Measurements from ENCODE around the gene WNT2B.

Gene WNT2B

DNA sequence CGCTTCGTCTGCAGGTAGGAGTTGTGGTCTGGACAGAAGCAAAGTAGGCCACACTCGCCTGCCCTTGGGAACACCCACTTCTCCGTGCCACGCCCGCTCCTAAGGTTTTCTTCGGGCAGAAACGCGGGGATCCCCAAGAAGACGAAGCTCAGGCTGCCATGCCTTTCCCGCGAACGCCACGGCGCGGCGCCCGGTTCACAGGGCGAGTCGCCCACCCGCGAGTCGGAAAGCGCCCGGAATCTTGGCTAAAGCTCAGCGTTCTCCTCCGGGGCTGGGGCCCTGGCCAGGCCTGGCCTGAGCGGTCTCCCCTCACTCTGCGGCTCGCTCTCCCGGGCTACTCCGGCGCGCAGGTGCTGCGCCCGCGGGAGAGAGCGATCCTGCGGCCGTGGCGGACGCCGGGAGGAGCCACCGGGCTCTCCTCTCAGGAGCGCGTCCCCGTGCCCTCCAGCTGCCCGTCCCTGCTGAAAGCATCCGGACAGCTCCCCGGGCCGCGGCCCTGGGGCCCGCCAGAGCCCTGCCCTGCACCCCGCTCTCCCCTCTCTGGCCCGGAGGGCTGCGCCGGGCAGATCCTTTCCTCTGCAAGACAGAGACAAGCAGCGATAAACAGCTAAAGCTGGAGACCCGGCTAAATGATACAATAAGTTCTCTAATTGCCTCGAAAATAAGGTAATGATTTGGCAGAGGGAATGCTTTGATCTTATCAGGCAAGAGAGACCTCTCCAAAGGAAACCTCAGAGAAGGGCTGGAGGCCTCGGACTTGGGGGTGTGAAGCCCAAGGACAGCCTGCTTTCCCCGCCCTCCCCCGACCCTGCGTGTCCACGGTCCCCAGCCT, 6.7 kb upstream of the WNT2B start:
- TF ChIP-seq GATA3 (IDR thresholded peaks at IDR 0.05; ENCODE audit: low read depth, low read length): no peak
- peak; percentile 75 for TF ChIP-seq GATA2 (IDR thresholded peaks at IDR 0.05; ENCODE audit: low read depth, low read length)

DNA sequence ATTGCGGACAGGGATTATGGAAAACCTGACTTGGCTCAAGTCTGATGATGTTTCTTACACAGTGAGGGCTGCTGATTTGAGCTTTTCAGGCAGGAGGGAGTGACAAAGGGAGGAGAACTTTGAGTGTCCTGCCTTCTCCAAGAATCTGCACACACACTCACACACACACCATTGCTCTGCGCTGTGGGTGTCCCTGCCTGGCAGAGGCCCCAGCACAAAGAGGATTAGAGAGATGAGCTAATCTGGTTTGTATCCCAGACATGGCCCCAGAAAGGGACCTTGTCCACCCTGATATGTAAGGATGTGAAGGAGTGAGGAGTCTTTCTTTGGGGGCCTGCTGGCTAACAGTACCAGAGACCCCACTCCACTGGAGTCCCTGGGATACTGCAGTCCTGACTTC, 5.9 kb upstream of the WNT2B start:
- TF ChIP-seq GATA2 (IDR thresholded peaks at IDR 0.05; ENCODE audit: low read depth, low read length): no peak
- TF ChIP-seq GATA3 (IDR thresholded peaks at IDR 0.05; ENCODE audit: low read depth, low read length): no peak

DNA sequence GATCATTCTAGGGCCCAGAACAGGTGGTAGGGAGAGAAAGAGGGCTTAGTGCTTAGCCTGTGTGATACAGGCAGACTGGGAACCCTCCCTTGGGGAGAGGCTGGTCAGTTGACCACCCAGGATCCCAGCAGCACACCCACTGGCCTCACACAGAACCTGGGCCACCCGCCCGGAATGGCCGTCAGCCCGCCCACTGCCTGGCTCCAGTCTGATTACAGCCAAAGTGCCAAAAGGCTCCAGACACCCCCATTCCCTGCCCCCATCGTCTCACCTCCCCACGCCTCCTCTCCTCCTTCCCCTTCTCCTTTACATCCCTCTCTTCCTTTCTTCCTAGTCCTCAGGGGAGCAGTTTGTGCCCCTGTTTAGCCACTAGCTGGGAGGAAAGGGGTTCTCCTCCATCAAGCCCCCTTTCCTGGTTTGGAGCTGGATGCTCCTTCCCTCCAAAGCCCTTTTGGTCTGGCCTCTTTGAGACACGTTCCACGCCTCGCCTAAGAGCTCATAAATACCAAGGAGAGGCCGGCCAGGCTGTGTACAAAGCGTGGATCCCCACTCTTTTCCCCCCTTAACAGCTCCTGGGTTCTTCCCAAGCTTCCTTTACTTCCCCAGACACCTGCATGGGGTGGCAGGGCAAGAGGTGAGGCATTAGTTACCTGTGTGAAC, 4.6 kb upstream of the WNT2B start:
- no peak for TF ChIP-seq GATA3 (IDR thresholded peaks at IDR 0.05; ENCODE audit: low read depth, low read length)
- no peak for TF ChIP-seq GATA2 (IDR thresholded peaks at IDR 0.05; ENCODE audit: low read depth, low read length)

DNA sequence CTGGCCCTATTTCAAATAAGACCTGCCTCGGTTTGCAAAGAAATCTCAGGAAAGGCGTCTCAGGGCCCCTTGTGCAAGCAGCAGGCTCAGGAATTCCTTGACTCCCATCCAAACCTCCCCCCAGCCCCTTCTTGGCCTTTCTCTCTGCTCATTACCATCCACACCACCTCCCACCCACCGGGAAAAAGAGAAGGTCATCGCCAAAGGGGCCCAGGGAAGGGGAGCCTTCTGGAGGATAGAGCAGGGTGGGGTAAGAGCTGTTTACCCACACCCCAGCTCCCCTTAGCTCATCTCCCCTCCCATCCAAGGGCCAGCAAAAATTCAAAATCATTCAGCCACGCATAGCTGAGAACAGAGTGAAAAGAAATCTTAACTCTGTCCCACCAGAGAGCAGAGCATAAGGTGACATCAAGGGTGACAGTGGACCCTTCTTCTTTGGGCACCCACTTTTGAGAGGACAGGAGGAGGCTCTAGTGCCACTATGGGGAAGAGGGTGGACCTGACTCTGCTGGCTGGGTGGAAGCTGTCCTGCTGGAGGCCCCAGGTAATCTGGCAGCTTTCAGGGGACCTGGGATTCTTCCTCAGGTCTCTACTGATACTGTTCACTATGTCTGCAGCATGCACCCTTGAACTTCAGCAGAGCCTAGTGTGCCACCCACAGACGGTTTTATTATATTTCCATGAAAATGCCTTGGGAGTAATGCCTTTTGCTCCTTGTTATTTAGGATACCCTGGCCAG, 3.9 kb upstream of the WNT2B start:
- no peak for TF ChIP-seq GATA2 (IDR thresholded peaks at IDR 0.05; ENCODE audit: low read depth, low read length)
- TF ChIP-seq GATA3 (IDR thresholded peaks at IDR 0.05; ENCODE audit: low read depth, low read length): no peak

DNA sequence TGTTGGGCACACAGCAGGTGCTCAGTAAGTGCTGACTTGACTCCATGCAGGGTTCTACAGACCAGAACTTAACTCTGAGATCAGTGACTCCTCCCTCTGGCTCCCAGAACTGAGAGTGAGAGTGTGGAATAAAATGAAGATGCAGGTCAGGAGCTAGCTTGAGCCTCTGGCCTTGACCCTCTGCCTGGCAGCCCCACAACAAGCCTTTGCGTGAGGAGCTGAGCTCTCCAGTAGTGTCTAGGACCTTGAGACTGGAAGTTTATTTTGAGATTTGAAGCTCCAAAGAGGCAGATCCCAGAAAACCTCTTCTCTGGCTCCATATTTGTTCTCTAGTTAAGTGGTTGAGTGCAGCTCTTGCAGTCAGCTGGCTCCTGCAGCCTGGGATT, 3.4 kb upstream of the WNT2B start:
- no peak for TF ChIP-seq GATA2 (IDR thresholded peaks at IDR 0.05; ENCODE audit: low read depth, low read length)
- no peak for TF ChIP-seq GATA3 (IDR thresholded peaks at IDR 0.05; ENCODE audit: low read depth, low read length)

DNA sequence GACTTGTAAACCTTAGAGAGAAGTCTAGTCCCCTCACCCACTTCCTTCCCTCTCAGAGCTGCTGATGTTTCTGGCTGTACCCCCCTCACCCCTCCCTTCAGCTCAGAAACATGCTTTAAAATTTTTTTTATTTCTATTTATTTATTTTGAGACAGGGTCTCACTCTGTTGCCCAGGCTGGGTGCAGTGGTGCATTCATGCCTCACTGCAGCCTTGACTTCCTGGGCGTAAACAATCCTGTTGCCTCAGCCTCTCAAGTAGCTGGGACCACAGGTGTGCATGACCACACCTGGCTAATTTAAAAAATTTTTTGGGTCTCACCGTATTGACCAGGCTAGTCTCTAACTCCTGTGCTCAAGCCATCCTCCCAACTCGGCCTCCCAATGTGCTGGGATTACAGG, 2.9 kb upstream of the WNT2B start:
- no peak for TF ChIP-seq GATA2 (IDR thresholded peaks at IDR 0.05; ENCODE audit: low read depth, low read length)
- TF ChIP-seq GATA3 (IDR thresholded peaks at IDR 0.05; ENCODE audit: low read depth, low read length): no peak

DNA sequence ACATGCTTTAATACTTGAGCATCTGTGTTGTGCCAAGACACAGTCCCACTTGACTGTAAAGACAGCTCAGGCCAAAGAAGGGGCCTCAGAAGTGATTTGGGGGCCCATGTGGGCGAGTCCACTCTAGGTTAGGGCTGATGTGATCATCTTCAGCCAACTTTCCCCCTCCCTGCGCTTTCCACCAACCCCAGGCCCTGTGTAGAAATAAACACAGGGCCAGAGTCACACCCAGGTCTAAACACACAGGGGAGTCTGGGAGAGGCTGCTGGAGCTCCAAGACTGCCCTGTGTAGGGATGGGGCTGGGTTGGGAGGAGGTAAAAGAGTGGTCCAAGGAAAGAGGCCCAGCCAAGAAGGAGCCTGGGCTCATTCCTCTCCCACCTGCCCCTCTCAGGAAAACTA, 2.5 kb upstream of the WNT2B start:
- no peak for TF ChIP-seq GATA3 (IDR thresholded peaks at IDR 0.05; ENCODE audit: low read depth, low read length)
- no peak for TF ChIP-seq GATA2 (IDR thresholded peaks at IDR 0.05; ENCODE audit: low read depth, low read length)

DNA sequence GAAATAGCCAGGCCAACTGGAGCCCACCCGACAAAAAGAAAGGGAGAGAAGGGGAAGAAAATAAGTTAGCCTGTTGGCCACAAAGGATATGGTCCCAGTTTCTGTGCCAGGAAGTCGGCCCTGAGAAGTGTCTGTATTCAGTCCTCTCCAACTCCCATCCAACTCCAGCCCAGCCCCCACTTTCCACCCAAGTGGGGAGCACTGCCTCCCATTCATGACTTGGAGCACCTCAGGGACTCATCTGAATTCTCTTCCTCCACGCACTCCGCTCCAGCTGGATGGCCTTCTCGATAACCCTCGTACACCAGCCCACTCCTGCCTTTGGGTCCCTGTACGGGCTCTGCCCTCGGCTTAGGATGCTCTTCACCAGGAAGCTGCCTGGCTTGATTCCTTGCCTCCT, 2.0 kb upstream of the WNT2B start:
- TF ChIP-seq GATA2 (IDR thresholded peaks at IDR 0.05; ENCODE audit: low read depth, low read length): no peak
- no peak for TF ChIP-seq GATA3 (IDR thresholded peaks at IDR 0.05; ENCODE audit: low read depth, low read length)

DNA sequence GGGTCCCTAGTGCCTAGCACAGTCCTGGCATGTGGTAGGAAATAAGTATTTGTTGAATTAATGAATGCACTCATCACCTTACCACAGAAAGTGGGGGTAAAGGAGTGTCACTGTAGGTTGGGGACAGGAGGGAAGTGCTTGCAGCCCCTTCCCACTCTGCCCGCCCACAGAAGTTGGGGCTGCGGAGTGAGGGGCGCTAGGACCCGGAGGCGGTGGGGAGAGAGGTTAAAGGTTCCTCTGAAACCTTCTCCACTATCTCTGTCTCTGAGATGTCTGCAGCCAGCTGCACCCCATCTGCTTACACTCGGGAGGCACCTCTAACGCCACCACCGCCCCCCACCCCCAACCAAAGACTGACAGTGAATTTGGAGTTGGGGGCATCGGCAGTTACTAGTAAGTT, 1.4 kb upstream of the WNT2B start:
- TF ChIP-seq GATA2 (IDR thresholded peaks at IDR 0.05; ENCODE audit: low read depth, low read length): no peak
- no peak for TF ChIP-seq GATA3 (IDR thresholded peaks at IDR 0.05; ENCODE audit: low read depth, low read length)

DNA sequence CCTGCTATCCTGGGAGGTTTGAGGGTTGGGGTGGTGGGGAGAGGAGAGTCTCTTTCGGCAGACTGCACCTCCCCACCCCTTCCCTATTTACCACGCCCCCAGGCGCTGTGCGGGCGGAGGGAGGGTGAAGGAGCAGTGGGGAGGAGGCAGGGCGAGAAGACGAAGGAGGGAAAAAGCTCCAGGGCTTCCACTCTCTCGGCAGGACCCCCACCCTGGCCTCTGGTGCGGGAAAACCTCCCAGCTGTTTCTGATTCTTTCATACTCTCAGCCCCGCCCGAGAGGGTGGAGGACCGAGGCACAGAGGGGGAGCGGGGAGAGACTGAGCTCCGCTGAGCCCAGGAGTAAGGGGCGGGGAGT, 866 bp upstream of the WNT2B start:
- TF ChIP-seq GATA3 (IDR thresholded peaks at IDR 0.05; ENCODE audit: low read depth, low read length) (no peak), GATA2 (IDR thresholded peaks at IDR 0.05; ENCODE audit: low read depth, low read length) (no peak)

DNA sequence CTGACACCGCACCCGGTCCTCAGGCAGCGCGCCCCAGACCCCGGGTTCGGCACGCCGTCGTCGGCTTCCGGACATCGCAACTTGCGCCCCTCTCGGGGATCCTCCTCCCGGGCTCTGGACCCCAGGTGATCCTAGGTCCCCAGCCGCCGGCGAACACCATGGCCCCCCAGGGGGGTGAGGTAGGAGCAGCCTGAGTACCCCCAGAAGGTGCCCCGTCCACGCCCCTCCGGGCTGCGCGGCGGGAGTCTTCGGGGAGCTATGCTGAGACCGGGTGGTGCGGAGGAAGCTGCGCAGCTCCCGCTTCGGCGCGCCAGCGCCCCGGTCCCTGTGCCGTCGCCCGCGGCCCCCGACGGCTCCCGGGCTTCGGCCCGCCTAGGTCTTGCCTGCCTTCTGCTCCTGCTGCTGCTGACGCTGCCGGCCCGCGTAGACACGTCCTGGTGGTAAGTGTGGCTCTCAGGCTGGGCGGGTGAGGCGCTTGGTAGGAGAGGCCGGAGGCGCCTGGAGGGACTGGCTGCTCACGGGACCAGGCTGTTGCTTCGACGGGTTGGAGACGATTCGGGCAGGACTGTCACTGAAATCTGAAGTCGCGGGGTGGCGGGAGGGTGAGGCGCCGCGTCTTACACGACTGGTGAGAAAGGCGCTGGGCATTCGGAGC, 367 bp downstream of the WNT2B start:
- TF ChIP-seq GATA2 (IDR thresholded peaks at IDR 0.05; ENCODE audit: low read depth, low read length): no peak
- TF ChIP-seq GATA3 (IDR thresholded peaks at IDR 0.05; ENCODE audit: low read depth, low read length): no peak

DNA sequence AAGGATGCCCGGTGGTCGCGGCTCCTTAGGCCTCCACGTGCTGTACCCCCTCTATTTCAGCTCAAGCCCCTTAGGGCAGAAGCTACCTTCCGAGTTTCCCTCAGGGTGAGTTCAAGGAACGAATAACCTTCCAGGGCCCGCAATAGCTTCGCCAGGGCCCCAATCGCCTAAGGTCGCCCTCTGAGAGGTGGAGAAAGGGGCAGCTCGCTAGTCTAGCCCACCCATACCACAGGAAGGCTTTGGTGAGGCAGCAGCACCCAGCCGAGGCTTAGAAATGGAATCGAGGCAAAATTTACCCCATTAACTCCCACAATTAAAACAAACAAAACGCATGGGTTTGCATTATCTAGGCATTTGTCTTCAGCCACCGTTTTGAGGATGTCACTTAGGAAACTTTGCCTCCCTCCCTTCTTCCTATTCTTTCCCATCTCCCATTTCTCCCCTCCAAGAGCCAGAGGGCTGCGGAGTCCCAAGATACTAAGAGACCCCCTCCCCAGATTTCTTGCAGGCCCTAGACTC, 954 bp downstream of the WNT2B start:
- TF ChIP-seq GATA2 (IDR thresholded peaks at IDR 0.05; ENCODE audit: low read depth, low read length): no peak

DNA sequence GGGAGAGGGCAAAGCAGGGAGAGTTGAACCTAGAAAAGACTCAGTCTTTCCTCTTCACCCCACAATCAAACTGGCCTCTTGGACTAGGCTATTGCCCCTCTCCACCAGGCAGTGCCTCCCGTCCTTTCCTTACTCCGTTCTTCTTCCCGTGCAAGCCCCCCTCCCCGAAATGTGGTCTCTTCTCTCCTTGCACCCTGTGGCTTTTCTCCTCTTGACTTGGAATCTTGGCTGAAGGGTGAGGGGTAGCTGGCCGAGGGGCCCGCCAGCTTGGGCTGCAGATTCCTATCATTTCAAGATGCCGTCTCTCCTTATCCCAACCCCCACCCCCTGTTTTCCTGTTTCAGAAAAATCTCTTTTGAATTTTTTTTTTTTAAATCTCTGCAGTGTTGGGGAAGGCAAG, 1.6 kb downstream of the WNT2B start:
- TF ChIP-seq GATA2 (IDR thresholded peaks at IDR 0.05; ENCODE audit: low read depth, low read length) (no peak), GATA3 (IDR thresholded peaks at IDR 0.05; ENCODE audit: low read depth, low read length) (no peak)

DNA sequence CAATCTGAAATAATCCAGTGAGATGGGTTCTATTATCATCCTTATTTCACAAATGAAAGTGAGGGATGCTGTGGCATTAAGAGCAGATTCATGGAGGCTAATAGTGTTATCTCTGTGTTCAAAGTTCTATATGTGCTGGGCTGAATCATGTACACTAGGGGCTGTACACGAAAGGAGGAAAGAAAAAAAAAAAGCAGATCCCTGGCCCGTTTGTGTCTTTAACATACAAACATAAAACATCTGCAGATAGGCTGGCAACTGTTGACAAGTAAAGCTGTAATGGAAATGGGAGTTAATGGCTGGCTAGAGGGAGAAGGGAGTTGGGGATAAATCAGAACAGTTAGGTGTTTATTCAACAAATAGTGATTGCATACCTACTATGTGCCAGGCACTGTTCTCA, 3.1 kb downstream of the WNT2B start:
- TF ChIP-seq GATA3 (IDR thresholded peaks at IDR 0.05; ENCODE audit: low read depth, low read length): no peak
- TF ChIP-seq GATA2 (IDR thresholded peaks at IDR 0.05; ENCODE audit: low read depth, low read length): no peak

Measured in SH-SY5Y (cell line).